CD8-positive, alpha-beta memory T cell (primary cell): ENCODE measurements around the gene SMYD3. TPM values are rescaled to one million over a fixed set of nuclear protein-coding genes. Genes with fewer than 3 reads are reported as not detected.

Experiments
- CTCF ChIA-PET: fragments of 350-600 bp; sonication (Branson Sonifier 250); formaldehyde crosslinking; loops from one replicate; lab custom pipeline; 2021; ENCODE audit warnings: antibody characterized with exemption; lab: Charles Lee
- POLR2A ChIA-PET: fragments of 350-600 bp; sonication (Branson Sonifier 250); formaldehyde crosslinking; loops from one replicate; lab custom pipeline; 2021; ENCODE audit warnings: antibody characterized with exemption; lab: Charles Lee
- DNase-seq, 5 donors: peaks; one replicate each; pipeline versions ENCODE4 v3.0.0 to v3.0.0-alpha.2; 2020 to 2022; ENCODE audit warnings: mixed read lengths in 1 of 5
- H3K27ac ChIP-seq: one replicate; pipeline ENCODE4 v1.7.0; 2013; ENCODE audit warnings: low read depth, mild to moderate bottlenecking, low read length, moderate library complexity
- H3K27me3 ChIP-seq: 2 replicates; pipeline ENCODE4 v1.7.0; 2013; ENCODE audit warnings: low read length, mild to moderate bottlenecking; ENCODE audit not compliant: insufficient read depth, poor library complexity, severe bottlenecking
- H3K36me3 ChIP-seq: 2 replicates; pipeline ENCODE4 v1.7.0; 2013; ENCODE audit warnings: mild to moderate bottlenecking, low read length, moderate library complexity; ENCODE audit not compliant: insufficient read depth
- H3K4me1 ChIP-seq: 2 replicates; pipeline ENCODE4 v1.7.0; 2013; ENCODE audit warnings: mild to moderate bottlenecking, low read length, moderate library complexity; ENCODE audit not compliant: insufficient read depth
- H3K4me3 ChIP-seq: 2 replicates; pipeline ENCODE4 v1.7.0; 2013; ENCODE audit warnings: mild to moderate bottlenecking, low read length
- H3K9me3 ChIP-seq: 2 replicates; pipeline ENCODE4 v1.7.0; 2013; ENCODE audit warnings: mild to moderate bottlenecking, low read length
- H3K27ac Mint-ChIP-seq, 8 donors: one replicate each; pipeline ENCODE4 v1.8.0; 2020 to 2021; ENCODE audit warnings: mixed read lengths in 8 of 8, mild to moderate bottlenecking in 6 of 8, inconsistent platforms in 3 of 8, moderate library complexity in 3 of 8
- H3K27me3 Mint-ChIP-seq, 2 donors: one replicate each; pipeline ENCODE4 v1.8.0; 2020 to 2021; ENCODE audit warnings: mixed read lengths in 2 of 2, mild to moderate bottlenecking in 1 of 2, moderate library complexity in 1 of 2
- H3K36me3 Mint-ChIP-seq, 3 donors: one replicate each; pipeline ENCODE4 v1.8.0; 2020 to 2021; ENCODE audit warnings: mixed read lengths in 3 of 3, inconsistent platforms in 1 of 3, mild to moderate bottlenecking in 1 of 3
- H3K4me1 Mint-ChIP-seq, 3 donors: one replicate each; pipeline ENCODE4 v1.8.0; 2020 to 2021; ENCODE audit warnings: mixed read lengths in 3 of 3, inconsistent platforms in 1 of 3, mild to moderate bottlenecking in 1 of 3
- H3K4me3 Mint-ChIP-seq, 7 donors: one replicate each; pipeline ENCODE4 v1.8.0; 2020 to 2021; ENCODE audit warnings: mixed read lengths in 7 of 7, mild to moderate bottlenecking in 6 of 7, moderate library complexity in 4 of 7, inconsistent platforms in 2 of 7
- H3K9me3 Mint-ChIP-seq, 5 donors: one replicate each; pipeline ENCODE4 v1.8.0; 2020 to 2022; ENCODE audit warnings: mixed read lengths in 5 of 5, mild to moderate bottlenecking in 3 of 5, moderate library complexity in 2 of 5, inconsistent platforms in 1 of 5
- polyA plus RNA-seq: library from polyadenylated mRNA; unstranded; fragments of 300-500 nt; fragmentation: Illumina TruSeq; gene quantifications from one replicate; pipeline ENCODE4 v1.2.3, GENCODE V29; 2021
- total RNA-seq, 2 experiments: library from RNA; stranded (reverse); gene quantifications; one replicate each; pipeline ENCODE4 v1.2.3, GENCODE V29; 2021

SMYD3 gene
- total and polyA plus RNA-seq, 3 experiments from 2014 or later: 12.4 to 31.7 (median 14.5) TPM

DNA sequence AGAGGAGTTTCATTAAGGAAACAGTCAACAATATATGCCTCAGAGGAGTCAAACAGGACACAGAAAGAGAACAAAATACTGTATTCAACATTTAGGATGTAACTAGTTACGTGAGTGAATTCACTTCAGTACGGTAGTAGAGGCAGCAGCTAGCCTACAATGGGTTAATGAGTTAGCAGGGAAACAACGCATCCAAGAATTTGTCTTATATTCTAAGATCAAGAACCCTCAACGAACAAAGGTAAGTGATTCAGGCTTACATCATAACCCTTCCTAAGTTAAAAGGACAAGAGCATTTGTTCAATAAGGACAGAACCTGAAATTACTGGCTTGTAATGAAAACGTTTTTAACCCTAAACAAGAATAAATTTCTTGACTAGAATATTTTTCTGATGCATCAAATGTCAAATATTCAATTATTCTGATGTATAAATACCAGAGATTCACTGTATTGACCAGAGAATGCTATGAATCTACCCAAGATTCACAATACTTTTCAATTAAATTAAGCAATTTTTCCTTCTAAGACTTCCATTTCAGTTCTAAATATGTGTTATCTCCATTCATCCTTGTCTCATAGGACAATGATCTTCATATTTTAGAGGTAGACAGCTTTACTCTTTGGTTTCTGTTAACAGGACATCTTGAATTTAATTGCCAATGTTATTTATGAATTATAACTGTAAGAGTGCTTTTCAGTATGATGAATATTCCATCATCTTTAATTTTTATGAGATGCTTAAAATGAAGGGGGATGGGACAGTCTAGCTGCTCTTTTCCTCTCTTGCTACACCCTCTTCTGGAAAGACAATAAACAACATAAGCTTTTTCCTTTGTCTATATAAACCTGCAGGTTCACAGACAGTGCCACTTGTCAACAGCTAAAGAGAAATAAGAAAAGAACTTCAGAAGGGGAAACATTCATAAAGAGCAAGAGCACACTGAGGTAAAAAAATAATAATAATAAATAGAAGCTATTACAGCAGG lies 209.5 kb downstream of the SMYD3 start:
- no peak overlapping the region for H3K27ac ChIP-seq
- no peaks in the 10 kb centered on the region for H3K9me3 ChIP-seq
- H3K36me3 Mint-ChIP-seq: peaks cover 8 to 58% (median 11%) of the 10 kb centered on the region in 3 donors
- H3K36me3 ChIP-seq: no peaks in the 10 kb centered on the region
- POLR2A ChIA-PET: no interaction called here
- DNase-seq: no peak
- CTCF ChIA-PET: no interaction called here
- no peak overlapping the region for H3K4me3 ChIP-seq
- H3K9me3 Mint-ChIP-seq: peaks cover 0 to 4% (median 0%) of the 10 kb centered on the region in 5 donors
- H3K27me3 Mint-ChIP-seq: no peaks in the 10 kb centered on the region
- peaks cover 2 to 5% (median 4%) of the 10 kb centered on the region in 3 donors for H3K4me1 Mint-ChIP-seq
- H3K4me1 ChIP-seq: no peaks in the 10 kb centered on the region
- H3K27ac Mint-ChIP-seq: no peak overlapping the region
- no peaks in the 10 kb centered on the region for H3K27me3 ChIP-seq
- no peak overlapping the region for H3K4me3 Mint-ChIP-seq

DNA sequence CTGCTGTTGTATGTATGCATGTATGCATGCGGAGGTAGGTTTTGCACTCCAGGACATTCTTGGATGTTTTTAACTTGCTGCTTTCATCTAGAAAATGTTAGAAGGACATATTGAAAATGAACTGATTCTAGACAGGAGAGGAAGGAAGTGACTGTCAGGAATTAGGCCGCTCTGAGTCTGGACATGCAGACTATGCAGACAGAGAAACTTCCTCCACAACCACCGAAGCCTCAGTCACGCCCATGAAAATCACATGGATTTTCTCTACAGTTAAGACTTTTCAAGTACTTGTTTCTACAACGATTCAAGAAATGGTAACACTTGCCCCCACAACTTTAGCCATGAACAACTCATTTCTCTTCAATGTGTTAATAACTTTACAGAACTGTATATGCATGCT lies 211.1 kb downstream of the SMYD3 start:
- ChIA-PET POLR2A (no interaction called here), CTCF (no interaction called here)
- no peaks in the 10 kb centered on the region for H3K36me3 ChIP-seq
- DNase-seq: no peak
- no peak overlapping the region for H3K27ac Mint-ChIP-seq
- peaks cover 0 to 4% (median 0%) of the 10 kb centered on the region in 5 donors for H3K9me3 Mint-ChIP-seq
- no peak overlapping the region for H3K4me3 Mint-ChIP-seq
- H3K4me3 ChIP-seq: no peak overlapping the region
- no peak overlapping the region for H3K27ac ChIP-seq
- no peaks in the 10 kb centered on the region for H3K9me3 ChIP-seq
- H3K36me3 Mint-ChIP-seq: peaks cover 8 to 48% (median 12%) of the 10 kb centered on the region in 3 donors
- H3K27me3 ChIP-seq: no peaks in the 10 kb centered on the region
- no peaks in the 10 kb centered on the region for H3K4me1 ChIP-seq
- H3K27me3 Mint-ChIP-seq: no peaks in the 10 kb centered on the region
- H3K4me1 Mint-ChIP-seq: peaks cover 2 to 5% (median 5%) of the 10 kb centered on the region in 3 donors

DNA sequence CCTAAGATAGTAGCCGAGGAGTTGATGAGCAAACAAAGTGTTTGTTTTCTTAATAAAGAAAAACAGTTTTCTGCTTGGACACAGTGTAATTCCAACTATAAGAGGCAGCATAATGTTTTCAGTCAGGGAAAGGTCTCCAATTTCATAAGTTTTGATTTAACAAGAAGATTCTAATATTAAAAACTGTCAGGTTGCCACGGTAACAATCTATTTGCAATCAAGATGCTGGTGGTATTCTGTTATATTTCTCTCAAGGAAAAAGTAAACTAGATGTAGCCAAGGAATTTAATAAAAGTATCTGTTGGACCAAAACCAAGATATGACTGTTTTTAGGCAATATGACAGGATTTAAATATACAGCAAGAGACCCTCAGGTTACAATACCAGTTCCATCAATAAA lies 211.7 kb downstream of the SMYD3 start:
- ChIA-PET POLR2A (no interaction called here), CTCF (no interaction called here)
- H3K4me3 ChIP-seq: no peak overlapping the region
- Mint-ChIP-seq H3K36me3 (peaks cover 6 to 45% (median 10%) of the 10 kb centered on the region in 3 donors), H3K27ac (no peak overlapping the region), H3K27me3 (no peaks in the 10 kb centered on the region), H3K9me3 (peaks cover 0 to 4% (median 0%) of the 10 kb centered on the region in 5 donors), H3K4me1 (peaks cover 2 to 5% (median 5%) of the 10 kb centered on the region in 3 donors), H3K4me3 (no peak overlapping the region)
- no peaks in the 10 kb centered on the region for H3K9me3 ChIP-seq
- DNase-seq: no peak
- H3K36me3 ChIP-seq: no peaks in the 10 kb centered on the region
- no peak overlapping the region for H3K27ac ChIP-seq
- no peaks in the 10 kb centered on the region for H3K27me3 ChIP-seq
- H3K4me1 ChIP-seq: no peaks in the 10 kb centered on the region

DNA sequence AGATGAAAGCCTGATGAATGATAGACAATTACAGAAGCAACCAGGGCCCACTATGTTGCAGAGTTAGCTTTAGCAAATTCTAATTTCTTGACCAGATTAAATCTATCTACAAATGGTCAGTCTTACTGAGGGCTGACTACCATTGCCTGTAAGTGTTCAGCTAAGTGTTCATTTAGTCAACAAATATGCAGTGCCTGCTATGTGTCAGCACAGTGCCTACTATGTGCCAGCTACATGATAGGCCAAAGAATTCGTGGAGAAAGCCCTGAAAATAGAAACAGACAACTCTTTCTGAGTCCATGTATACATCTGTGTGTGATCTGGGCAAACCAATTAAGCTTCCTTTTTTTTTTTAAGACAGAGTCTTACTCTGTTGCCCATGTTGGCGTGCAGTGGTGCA lies 212.8 kb downstream of the SMYD3 start:
- no peak overlapping the region for H3K27ac Mint-ChIP-seq
- no peak for DNase-seq
- H3K27me3 Mint-ChIP-seq: no peaks in the 10 kb centered on the region
- ChIA-PET CTCF (interaction anchor here (1.2 kb wide), 1 partner anchor 15 kb away, joined by 3 read pairs; no protein-coding TSS in a partner anchor), POLR2A (no interaction called here)
- Histone ChIP-seq H3K4me3 (no peak overlapping the region), H3K36me3 (no peaks in the 10 kb centered on the region), H3K27me3 (no peaks in the 10 kb centered on the region), H3K27ac (no peak overlapping the region), H3K4me1 (no peaks in the 10 kb centered on the region), H3K9me3 (no peaks in the 10 kb centered on the region)
- no peak overlapping the region for H3K4me3 Mint-ChIP-seq
- peaks cover 4 to 45% (median 4%) of the 10 kb centered on the region in 3 donors for H3K36me3 Mint-ChIP-seq
- H3K9me3 Mint-ChIP-seq: peaks cover 0 to 2% (median 0%) of the 10 kb centered on the region in 5 donors
- peaks cover 2 to 5% (median 5%) of the 10 kb centered on the region in 3 donors for H3K4me1 Mint-ChIP-seq

DNA sequence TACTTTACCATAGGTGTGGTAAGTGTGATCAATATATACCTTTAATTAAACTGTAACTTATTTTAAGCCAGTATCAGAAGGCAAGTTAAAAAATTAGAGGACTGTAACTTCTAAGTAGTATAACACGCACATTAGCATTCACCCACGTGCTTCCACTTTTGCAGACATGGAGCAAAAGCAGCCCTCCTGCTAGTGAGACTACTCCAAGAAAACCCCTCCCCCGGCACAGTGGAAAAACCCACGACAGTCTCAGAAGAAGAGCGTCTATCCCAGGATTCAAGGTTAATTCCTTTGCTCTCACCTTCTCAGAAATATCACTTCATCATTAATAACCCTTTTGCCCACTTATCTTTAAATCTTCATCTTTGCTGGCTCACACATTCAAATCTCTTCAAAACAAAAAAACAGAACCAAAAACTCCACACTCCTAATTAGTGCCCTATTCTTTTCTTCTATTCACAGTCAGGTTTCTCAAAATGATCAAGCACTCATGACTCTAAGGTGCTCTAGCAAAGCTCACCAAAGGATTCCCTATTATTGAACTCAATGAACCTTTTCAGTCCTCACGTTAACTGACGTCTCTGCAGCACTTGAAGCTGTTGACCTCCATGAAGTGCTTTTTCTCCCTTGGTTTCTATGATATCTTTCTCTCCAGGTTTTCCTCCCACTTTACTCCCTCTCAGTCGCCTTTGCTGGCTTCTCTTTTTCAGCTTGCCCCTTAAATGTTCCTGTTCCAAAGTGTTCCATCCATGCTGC lies 213.5 kb downstream of the SMYD3 start:
- H3K27ac ChIP-seq: no peak overlapping the region
- no peaks in the 10 kb centered on the region for H3K36me3 ChIP-seq
- Mint-ChIP-seq H3K27ac (peak overlapping the region in 1 of 8 donors; percentile 2), H3K36me3 (peaks cover 4 to 43% (median 4%) of the 10 kb centered on the region in 3 donors), H3K9me3 (peaks cover 0 to under 1% (median 0%) of the 10 kb centered on the region in 5 donors), H3K4me1 (peaks cover 2 to 5% (median 5%) of the 10 kb centered on the region in 3 donors), H3K27me3 (no peaks in the 10 kb centered on the region), H3K4me3 (no peak overlapping the region)
- H3K9me3 ChIP-seq: no peaks in the 10 kb centered on the region
- no peak for DNase-seq
- no peak overlapping the region for H3K4me3 ChIP-seq
- H3K27me3 ChIP-seq: no peaks in the 10 kb centered on the region
- ChIA-PET CTCF (interaction anchor here (1.2 kb wide), 1 partner anchor 15 kb away, joined by 3 read pairs; no protein-coding TSS in a partner anchor), POLR2A (no interaction called here)
- no peaks in the 10 kb centered on the region for H3K4me1 ChIP-seq

DNA sequence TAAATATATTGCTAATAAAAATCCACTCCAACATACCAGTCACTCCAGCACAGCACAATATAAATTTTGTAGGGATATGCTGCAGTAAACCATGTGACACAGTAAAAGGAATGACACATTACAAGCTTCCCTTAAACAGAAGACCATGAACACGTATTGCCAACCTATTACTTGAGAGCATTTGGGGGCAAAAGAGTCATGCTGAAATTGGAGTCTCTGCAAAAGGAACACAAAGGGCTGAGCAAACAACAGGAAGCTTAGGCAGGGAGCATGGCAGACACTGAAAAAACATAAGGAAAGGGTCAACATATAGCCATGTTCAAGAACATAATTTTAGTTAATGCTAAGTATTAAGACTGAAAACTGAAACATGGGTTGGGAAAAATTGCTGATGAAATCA lies 214.5 kb downstream of the SMYD3 start:
- Mint-ChIP-seq H3K4me1 (peaks cover 2 to 5% (median 5%) of the 10 kb centered on the region in 3 donors), H3K4me3 (no peak overlapping the region), H3K27ac (no peak overlapping the region), H3K36me3 (peaks cover 4 to 42% (median 4%) of the 10 kb centered on the region in 3 donors), H3K9me3 (no peaks in the 10 kb centered on the region), H3K27me3 (no peaks in the 10 kb centered on the region)
- CTCF ChIA-PET: no interaction called here
- Histone ChIP-seq H3K9me3 (no peaks in the 10 kb centered on the region), H3K36me3 (no peaks in the 10 kb centered on the region), H3K4me3 (no peak overlapping the region), H3K27ac (no peak overlapping the region), H3K27me3 (no peaks in the 10 kb centered on the region), H3K4me1 (no peaks in the 10 kb centered on the region)
- DNase-seq: no peak
- POLR2A ChIA-PET: no interaction called here

DNA sequence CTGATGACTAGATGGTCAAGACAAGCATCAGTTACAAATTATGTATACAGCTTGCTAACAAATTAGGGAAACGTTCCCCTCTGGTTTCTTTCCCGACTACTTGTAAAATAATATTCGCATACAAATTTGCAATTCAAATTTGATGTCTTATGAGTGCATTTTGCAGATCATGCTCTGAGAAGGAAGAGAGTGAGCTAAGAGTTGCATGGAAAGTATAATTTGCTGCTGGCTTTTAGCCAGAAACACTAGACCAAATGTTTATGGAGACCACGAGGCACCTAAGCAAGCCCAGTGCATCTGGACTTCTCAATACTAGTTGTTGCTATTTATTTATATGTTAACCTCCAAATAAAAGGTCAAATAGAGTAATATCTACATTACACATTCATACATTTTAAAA lies 216.0 kb downstream of the SMYD3 start:
- Mint-ChIP-seq H3K36me3 (peaks cover 3 to 45% (median 6%) of the 10 kb centered on the region in 3 donors), H3K27ac (no peak overlapping the region), H3K4me1 (peaks cover 2 to 5% (median 5%) of the 10 kb centered on the region in 3 donors), H3K27me3 (no peaks in the 10 kb centered on the region), H3K9me3 (no peaks in the 10 kb centered on the region), H3K4me3 (no peak overlapping the region)
- Histone ChIP-seq H3K9me3 (no peaks in the 10 kb centered on the region), H3K36me3 (no peaks in the 10 kb centered on the region), H3K4me1 (no peaks in the 10 kb centered on the region), H3K27ac (no peak overlapping the region), H3K4me3 (no peak overlapping the region), H3K27me3 (no peaks in the 10 kb centered on the region)
- DNase-seq: no peak
- POLR2A ChIA-PET: no interaction called here
- CTCF ChIA-PET: no interaction called here
